NCI-H524 (cell line): ENCODE measurements around the gene PIR.

Source experiments
- DNase-seq, 2 experiments: peaks; one replicate each; lab custom pipeline; 2025; lab: John Stamatoyannopoulos, UW

The PIR gene

DNA sequence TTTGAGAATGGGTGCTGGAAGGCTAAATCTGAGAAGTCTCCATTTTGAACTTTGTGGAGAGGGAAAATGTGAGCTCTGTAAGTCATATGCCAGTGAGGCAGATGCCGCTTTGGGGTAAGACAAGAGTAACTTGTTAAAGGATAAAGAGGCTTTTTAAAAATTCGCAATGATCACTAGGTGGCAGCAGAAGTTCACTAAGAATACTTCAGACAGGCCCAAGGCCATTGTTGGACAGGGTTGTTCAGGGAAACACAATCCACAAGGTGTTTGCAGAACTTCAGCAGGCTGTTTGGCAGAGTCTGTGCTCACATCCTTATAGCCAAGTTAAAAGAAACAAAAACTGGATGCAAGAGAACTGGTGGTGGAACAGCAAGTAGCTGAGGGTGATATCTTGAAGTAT, 144.1 kb downstream of the PIR start:
- DNase-seq: peak; percentile 72 to 88

DNA sequence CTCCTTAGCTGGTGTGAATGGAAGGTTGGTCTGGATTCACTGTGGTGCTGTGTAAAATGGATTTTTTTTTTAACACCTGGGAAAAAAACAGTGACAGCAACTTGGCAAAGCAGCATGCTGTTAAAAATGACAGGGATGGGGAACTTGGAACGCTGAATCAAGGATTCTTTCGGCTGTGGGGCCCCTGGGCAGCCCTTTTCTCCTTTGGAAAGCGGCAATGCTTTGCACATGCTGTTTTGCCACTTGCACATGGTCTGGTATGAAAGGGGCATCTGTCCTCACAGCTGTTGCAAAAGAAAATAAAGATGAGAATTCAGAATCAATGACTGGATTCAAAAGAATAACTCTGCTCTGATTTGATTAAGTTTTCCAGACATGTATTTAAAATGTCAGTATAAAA, 147.2 kb downstream of the PIR start:
- DNase-seq: no peak

DNA sequence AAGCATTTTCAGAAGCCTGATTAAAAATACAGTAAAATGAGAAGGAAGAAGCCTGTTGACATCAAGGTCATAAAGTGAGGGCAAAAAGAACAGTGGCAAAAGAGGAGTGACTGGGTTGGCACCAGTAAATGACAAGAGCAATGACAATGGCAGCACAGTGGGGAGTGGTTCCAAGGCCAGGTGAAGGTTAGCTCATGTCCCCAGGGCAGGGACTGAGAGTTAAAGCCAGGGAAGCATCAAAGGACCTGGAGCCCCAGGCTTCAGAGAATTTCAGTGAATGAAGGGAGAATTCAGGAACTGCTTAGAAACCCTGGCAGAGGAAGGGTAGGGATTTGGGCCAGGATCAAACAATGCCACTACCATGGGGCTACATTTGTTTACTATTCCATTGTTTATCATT, 149.0 kb downstream of the PIR start:
- no peak for DNase-seq

DNA sequence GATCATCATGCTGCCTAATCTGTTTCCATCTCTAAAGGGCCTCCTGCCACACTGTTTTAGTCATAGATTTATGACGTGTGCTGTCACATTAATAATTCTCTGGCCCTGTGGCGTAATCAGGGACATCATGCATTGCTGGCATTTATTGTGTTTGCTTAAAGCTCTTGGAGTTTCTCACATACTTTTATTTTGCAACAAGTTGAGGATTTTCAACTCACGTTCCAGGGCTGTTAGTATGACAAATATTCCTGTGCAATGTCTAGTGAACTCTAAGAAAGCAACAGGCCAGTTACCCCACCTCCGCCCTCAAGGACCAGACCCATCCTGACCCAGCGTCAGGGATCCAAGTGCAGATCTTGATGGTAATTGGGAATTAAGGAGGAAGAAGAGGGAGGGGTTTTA, 150.1 kb downstream of the PIR start:
- no peak for DNase-seq

DNA sequence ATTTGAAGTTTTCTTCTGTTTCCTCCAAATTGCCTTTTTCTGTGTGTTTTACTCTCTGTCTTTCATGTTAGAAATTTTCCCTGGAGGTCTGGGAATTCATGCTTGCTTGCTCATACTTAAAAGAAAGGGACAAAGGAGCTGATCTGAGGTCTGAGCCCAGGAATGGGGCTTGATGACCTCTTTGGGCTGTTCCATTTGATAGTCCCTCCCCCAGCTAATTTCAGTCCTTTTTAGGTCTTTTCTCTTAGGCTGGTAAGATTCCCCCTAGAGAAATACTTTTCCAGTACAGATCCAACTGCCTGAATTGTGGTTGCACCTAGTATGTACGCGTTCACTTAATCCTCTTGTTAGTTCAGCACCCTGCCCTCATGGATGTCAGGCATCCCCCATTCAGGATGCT, 152.3 kb downstream of the PIR start:
- DNase-seq: no peak

DNA sequence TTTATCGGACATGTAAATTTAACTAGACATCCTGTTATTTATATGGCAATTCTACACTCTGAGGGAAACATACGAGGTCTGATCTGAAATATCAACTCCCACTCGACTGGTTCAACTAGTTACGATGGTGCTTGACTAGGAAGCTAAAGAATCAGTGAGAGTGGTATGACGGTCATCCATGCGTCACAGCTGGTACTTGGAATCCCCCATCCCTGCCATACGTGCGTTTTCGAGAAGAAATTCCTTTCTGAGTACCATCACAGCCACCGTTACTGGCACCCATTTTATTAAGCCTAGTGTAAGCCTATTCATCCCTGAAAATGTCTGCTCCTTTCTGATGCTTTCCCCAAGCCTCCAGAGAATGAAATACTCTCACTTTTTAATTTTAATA, 157.1 kb downstream of the PIR start:
- DNase-seq: peak; percentile 27 to 65

DNA sequence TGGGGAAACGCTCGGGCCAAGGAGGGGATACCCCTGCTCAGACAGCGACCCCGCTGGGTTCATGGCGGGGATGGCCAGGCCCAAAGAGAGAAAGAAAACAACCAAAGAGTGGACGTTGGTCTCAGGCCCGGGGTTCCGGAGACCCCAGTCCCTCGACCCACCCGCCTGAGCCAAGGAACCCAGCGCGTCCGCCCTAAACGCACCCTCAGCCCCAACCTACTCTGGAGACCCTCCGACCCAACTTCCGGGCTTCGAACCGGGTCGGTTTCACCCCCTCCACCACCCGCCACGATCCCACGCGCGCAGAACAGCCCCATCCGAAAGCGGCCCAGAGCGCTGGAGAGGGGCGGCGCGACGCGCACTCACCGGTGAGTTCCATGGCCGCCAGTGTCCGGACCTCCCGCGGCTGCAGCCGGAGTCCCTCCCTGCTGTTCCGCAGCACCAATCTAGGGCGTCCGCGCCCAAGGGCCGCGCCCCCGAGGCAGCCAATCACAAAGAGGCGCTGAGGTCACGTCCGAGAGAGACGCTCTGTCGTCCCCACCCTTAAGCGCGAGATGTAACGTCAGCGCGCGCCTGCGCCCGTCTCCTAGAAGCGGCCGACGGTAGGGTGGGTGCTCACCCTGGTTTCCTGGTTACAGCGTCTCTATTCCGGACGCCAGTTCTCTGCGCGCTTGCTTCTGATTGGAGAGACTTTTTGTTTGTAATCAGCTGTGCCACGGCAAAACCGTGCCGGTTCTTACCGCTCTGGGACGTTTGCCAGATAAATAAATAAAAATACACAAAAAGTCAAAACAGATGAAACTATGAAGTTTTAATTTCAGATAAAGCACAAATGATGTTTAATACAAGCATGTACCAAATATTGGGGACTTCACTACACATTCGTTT, 157.8 kb downstream of the PIR start, which contains the start of gene PIGA:
Gene PIGA, minus strand, starts transcription at position 389 of the 888 bp plus-strand sequence. CDS start 3,593 bp downstream, outside the sequence.
- DNase-seq: peak; percentile 97 to 98
